ENCODE measurements around the gene RHBDL3. TPM values are rescaled to one million over a fixed set of nuclear protein-coding genes. Genes with fewer than 3 reads are reported as not detected.

The RHBDL3 gene
- total and polyA plus RNA-seq, 4 donors, result 0.02 to 0.17 (median 0.05) TPM; not detected in 1

- no peak for TF ChIP-seq REST (IDR thresholded peaks at IDR 0.05)
- Histone ChIP-seq H3K4me3 (ENCODE audit: low read depth in 1 of 3, low read length in 3 of 3) (no peak overlapping the region), H3K9me3 (ENCODE audit: control insufficient read depth in 4 of 4, low read length in 3 of 4) (no peaks in the 10 kb centered on the region), H3K27me3 (ENCODE audit: control insufficient read depth in 4 of 4, insufficient read depth in 4 of 4, low read length in 3 of 4) (no peaks in the 10 kb centered on the region), H3K4me1 (ENCODE audit: control insufficient read depth in 4 of 4, insufficient read depth in 4 of 4, low read length in 3 of 4) (no peaks in the 10 kb centered on the region), H3K9ac (ENCODE audit: low read depth in 1 of 2, low read length in 2 of 2) (no peak overlapping the region), H3K36me3 (ENCODE audit: control insufficient read depth in 4 of 4, insufficient read depth in 3 of 4, low read depth in 1 of 4, low read length in 3 of 4) (peaks cover 0 to 6% (median under 1%) of the 10 kb centered on the region in 4 donors), H3K27ac (ENCODE audit: low read depth in 1 of 2, low read length in 2 of 2) (no peak overlapping the region)
- 94% methylated on average over 3 of the region's 3 CpGs for WGBS
- DNase-seq (ENCODE audit: low spot score), result no peak
Observed at GRCh38 chr17:32226886-32227285, 38.7 kb upstream of the RHBDL3 start.

GRCh38 chr17:32227910-32228309 lies 37.7 kb upstream of the RHBDL3 start:
- H3K27ac ChIP-seq (ENCODE audit: low read depth in 1 of 2, low read length in 2 of 2), result no peak overlapping the region
- DNase-seq (ENCODE audit: low spot score), result no peak
- no peaks in the 10 kb centered on the region for H3K9me3 ChIP-seq (ENCODE audit: control insufficient read depth in 4 of 4, low read length in 3 of 4)
- WGBS, result 90% methylated on average over 9 of the region's 9 CpGs
- H3K4me1 ChIP-seq (ENCODE audit: control insufficient read depth in 4 of 4, insufficient read depth in 4 of 4, low read length in 3 of 4), result no peaks in the 10 kb centered on the region
- no peak overlapping the region for H3K9ac ChIP-seq (ENCODE audit: low read depth in 1 of 2, low read length in 2 of 2)
- TF ChIP-seq CTCF (IDR thresholded peaks at IDR 0.05; ENCODE audit: low read depth, low read length, missing input control) (no peak), GABPA (IDR thresholded peaks at IDR 0.05 in 1 of 2, conservative IDR thresholded peaks at IDR 0.05 in 1 of 2) (no peak), FOXA2 (IDR thresholded peaks at IDR 0.05) (no peak), HNF4G (IDR thresholded peaks at IDR 0.05) (no peak), RXRA (IDR thresholded peaks at IDR 0.05) (no peak), RAD21 (IDR thresholded peaks at IDR 0.05) (no peak), SP1 (IDR thresholded peaks at IDR 0.05) (no peak), YY1 (IDR thresholded peaks at IDR 0.05) (no peak), NR2F2 (IDR thresholded peaks at IDR 0.05) (no peak), JUND (IDR thresholded peaks at IDR 0.05) (no peak), TAF1 (conservative IDR thresholded peaks at IDR 0.05) (no peak), REST (IDR thresholded peaks at IDR 0.05) (no peak), FOXA1 (IDR thresholded peaks at IDR 0.05) (no peak), MAX (IDR thresholded peaks at IDR 0.05) (no peak), HNF4A (conservative IDR thresholded peaks at IDR 0.05) (no peak), ZBTB33 (IDR thresholded peaks at IDR 0.05) (no peak), EGR1 (IDR thresholded peaks at IDR 0.05; ENCODE audit: low read depth in 2 of 2) (no peak), ATF3 (IDR thresholded peaks at IDR 0.05) (no peak)
- no peak overlapping the region for H3K4me3 ChIP-seq (ENCODE audit: low read depth in 1 of 3, low read length in 3 of 3)
- H3K36me3 ChIP-seq (ENCODE audit: control insufficient read depth in 4 of 4, insufficient read depth in 3 of 4, low read depth in 1 of 4, low read length in 3 of 4), result peaks cover 0 to 6% (median 0%) of the 10 kb centered on the region in 4 donors
- H3K27me3 ChIP-seq (ENCODE audit: control insufficient read depth in 4 of 4, insufficient read depth in 4 of 4, low read length in 3 of 4), result no peaks in the 10 kb centered on the region
